Dendritic cell treated with granulocyte-macrophage colony-stimulating factor and Interleukin-4, amounts not matched to agents 40 ng/mL and 50 ng/mL, for 4 days (primary cell): Measurements from ENCODE around the gene NOTCH3.

Experiments used
- H3K27ac Mint-ChIP-seq: one replicate; pipeline ENCODE4 v1.8.0; 2022; ENCODE audit warnings: mild to moderate bottlenecking, mixed read lengths
- H3K27me3 Mint-ChIP-seq: one replicate; pipeline ENCODE4 v1.8.0; 2022; ENCODE audit warnings: mild to moderate bottlenecking, mixed read lengths
- H3K36me3 Mint-ChIP-seq: one replicate; pipeline ENCODE4 v1.8.0; 2022; ENCODE audit warnings: low read depth, mixed read lengths
- H3K4me1 Mint-ChIP-seq: one replicate; pipeline ENCODE4 v1.8.0; 2022; ENCODE audit warnings: low read depth, mixed read lengths
- H3K4me3 Mint-ChIP-seq: one replicate; pipeline ENCODE4 v1.8.0; 2022; ENCODE audit warnings: mild to moderate bottlenecking, moderate library complexity, mixed read lengths
- H3K9me3 Mint-ChIP-seq: one replicate; pipeline ENCODE4 v1.8.0; 2022; ENCODE audit warnings: mixed read lengths
- intact Hi-C: fragments of 100-400 bp; cut with micrococcal nuclease; formaldehyde crosslinking; loops from one replicate; pipeline ENCODE4 v1.15.0; 2022

The NOTCH3 gene

GRCh38 chr19:15200553-15201364, at the start of gene NOTCH3:
NOTCH3 (minus strand) TSS chr19:15200995; CDS start chr19:15200905, 90 bp downstream.
- intact Hi-C loops = no loop called here

GRCh38 chr19:15250640-15250993, 49.8 kb upstream of the NOTCH3 start:
- peaks cover 5% of the 10 kb centered on the region for H3K4me1 Mint-ChIP-seq
- intact Hi-C loops = no loop called here
- H3K27ac Mint-ChIP-seq = no peak overlapping the region
- peaks cover 100% of the 10 kb centered on the region for H3K36me3 Mint-ChIP-seq
- H3K27me3 Mint-ChIP-seq = no peaks in the 10 kb centered on the region
- H3K4me3 Mint-ChIP-seq = no peak overlapping the region
- H3K9me3 Mint-ChIP-seq = no peaks in the 10 kb centered on the region

More at GRCh38 chr19:15200553-15201364, at the start of gene NOTCH3:
- no peaks in the 10 kb centered on the region for H3K9me3 Mint-ChIP-seq
- H3K4me1 Mint-ChIP-seq = peaks cover 34% of the 10 kb centered on the region
- no peak within 1 kb of the TSS for H3K27ac Mint-ChIP-seq
- no peaks in the 10 kb centered on the region for H3K36me3 Mint-ChIP-seq
- peak within 1 kb of the TSS; percentile 71 for H3K4me3 Mint-ChIP-seq
- peaks cover 58% of the 10 kb centered on the region for H3K27me3 Mint-ChIP-seq

- intact Hi-C loops = no loop called here
Measured at GRCh38 chr19:15249972-15250639, 49.3 kb upstream of the NOTCH3 start.

GRCh38 chr19:15249528-15249874, 48.7 kb upstream of the NOTCH3 start:
- Mint-ChIP-seq H3K27me3 (no peaks in the 10 kb centered on the region), H3K4me1 (peaks cover 9% of the 10 kb centered on the region), H3K27ac (no peak overlapping the region), H3K36me3 (peaks cover 100% of the 10 kb centered on the region), H3K4me3 (no peak overlapping the region), H3K9me3 (no peaks in the 10 kb centered on the region)
- intact Hi-C loops = no loop called here

More at GRCh38 chr19:15249972-15250639, 49.3 kb upstream of the NOTCH3 start:
- Mint-ChIP-seq H3K4me1 (peaks cover 6% of the 10 kb centered on the region), H3K4me3 (no peak overlapping the region), H3K9me3 (no peaks in the 10 kb centered on the region), H3K27me3 (no peaks in the 10 kb centered on the region), H3K27ac (no peak overlapping the region), H3K36me3 (peaks cover 100% of the 10 kb centered on the region)

GRCh38 chr19:15248648-15249527, 48.1 kb upstream of the NOTCH3 start:
- Mint-ChIP-seq H3K27me3 (no peaks in the 10 kb centered on the region), H3K4me3 (no peak overlapping the region), H3K9me3 (no peaks in the 10 kb centered on the region), H3K27ac (no peak overlapping the region), H3K4me1 (peaks cover 9% of the 10 kb centered on the region), H3K36me3 (peaks cover 100% of the 10 kb centered on the region)
- intact Hi-C loops = no loop called here

GRCh38 chr19:15248106-15248505, 47.3 kb upstream of the NOTCH3 start:
- intact Hi-C loops = no loop called here
- no peaks in the 10 kb centered on the region for H3K27me3 Mint-ChIP-seq
- H3K4me1 Mint-ChIP-seq = peaks cover 9% of the 10 kb centered on the region
- no peaks in the 10 kb centered on the region for H3K9me3 Mint-ChIP-seq
- H3K36me3 Mint-ChIP-seq = peaks cover 100% of the 10 kb centered on the region
- H3K27ac Mint-ChIP-seq = no peak overlapping the region
- no peak overlapping the region for H3K4me3 Mint-ChIP-seq

- intact Hi-C loops = no loop called here
- H3K4me3 Mint-ChIP-seq = no peak overlapping the region
Measured at GRCh38 chr19:15247107-15248014, 46.6 kb upstream of the NOTCH3 start.

GRCh38 chr19:15246198-15246481, 45.3 kb upstream of the NOTCH3 start:
- peaks cover 4% of the 10 kb centered on the region for H3K4me1 Mint-ChIP-seq
- intact Hi-C loops = no loop called here
- H3K36me3 Mint-ChIP-seq = peaks cover 100% of the 10 kb centered on the region
- H3K9me3 Mint-ChIP-seq = no peaks in the 10 kb centered on the region
- H3K27ac Mint-ChIP-seq = no peak overlapping the region
- H3K27me3 Mint-ChIP-seq = no peaks in the 10 kb centered on the region
- no peak overlapping the region for H3K4me3 Mint-ChIP-seq

More at GRCh38 chr19:15247107-15248014, 46.6 kb upstream of the NOTCH3 start:
- Mint-ChIP-seq H3K4me1 (peaks cover 4% of the 10 kb centered on the region), H3K27me3 (no peaks in the 10 kb centered on the region), H3K36me3 (peaks cover 100% of the 10 kb centered on the region), H3K27ac (no peak overlapping the region), H3K9me3 (no peaks in the 10 kb centered on the region)

- Mint-ChIP-seq H3K4me3 (no peak overlapping the region), H3K4me1 (peaks cover 4% of the 10 kb centered on the region), H3K27me3 (no peaks in the 10 kb centered on the region), H3K36me3 (peaks cover 100% of the 10 kb centered on the region), H3K9me3 (no peaks in the 10 kb centered on the region), H3K27ac (no peak overlapping the region)
- intact Hi-C loops = no loop called here
Measured at GRCh38 chr19:15245370-15246197, 44.8 kb upstream of the NOTCH3 start.

- no peaks in the 10 kb centered on the region for H3K27me3 Mint-ChIP-seq
- intact Hi-C loops = no loop called here
- H3K9me3 Mint-ChIP-seq = no peaks in the 10 kb centered on the region
- H3K27ac Mint-ChIP-seq = no peak overlapping the region
- H3K36me3 Mint-ChIP-seq = peaks cover 100% of the 10 kb centered on the region
- H3K4me3 Mint-ChIP-seq = no peak overlapping the region
- peaks cover 4% of the 10 kb centered on the region for H3K4me1 Mint-ChIP-seq
Measured at GRCh38 chr19:15244808-15245207, 44.0 kb upstream of the NOTCH3 start.

- Mint-ChIP-seq H3K36me3 (peaks cover 100% of the 10 kb centered on the region), H3K27ac (no peak overlapping the region), H3K27me3 (no peaks in the 10 kb centered on the region), H3K9me3 (no peaks in the 10 kb centered on the region), H3K4me1 (peaks cover 4% of the 10 kb centered on the region), H3K4me3 (no peak overlapping the region)
- intact Hi-C loops = no loop called here
Measured at GRCh38 chr19:15244106-15244803, 43.5 kb upstream of the NOTCH3 start.

- intact Hi-C loops = no loop called here
- Mint-ChIP-seq H3K27ac (no peak overlapping the region), H3K4me3 (no peak overlapping the region), H3K36me3 (peaks cover 100% of the 10 kb centered on the region), H3K27me3 (no peaks in the 10 kb centered on the region), H3K4me1 (peaks cover 4% of the 10 kb centered on the region), H3K9me3 (no peaks in the 10 kb centered on the region)
Measured at GRCh38 chr19:15243236-15243957, 42.6 kb upstream of the NOTCH3 start.
